Left lung (tissue), 10 donors: ENCODE data around the gene MOB1B. TPM values are rescaled to one million over a fixed set of nuclear protein-coding genes. Genes with fewer than 3 reads are reported as not detected.

Source experiments
- ATAC-seq: fragments of 200-7000 bp; cut with Tn5 transposase; one replicate; pipeline ENCODE4 v1.9.1; 2020; ENCODE audit warnings: moderate library complexity
- DNase-seq, 4 donors: peaks; one replicate each; pipeline ENCODE4 v3.0.0-alpha.2; 2013 to 2020
- H3K27ac ChIP-seq, 2 donors: fragments of 200-600 bp; sonication (generic) in 1 of 2; one replicate each; pipeline versions ENCODE4 v1.5.0 to v1.8.0; 2020 to 2021
- H3K27me3 ChIP-seq, 2 donors: fragments of 200-600 bp; sonication (generic) in 1 of 2; one replicate each; pipeline versions ENCODE4 v1.5.0 to v1.8.0; 2020 to 2021
- H3K36me3 ChIP-seq, 2 donors: fragments of 200-600 bp; sonication (generic) in 1 of 2; one replicate each; pipeline versions ENCODE4 v1.5.0 to v1.8.0; 2020 to 2021
- H3K4me1 ChIP-seq, 2 donors: fragments of 200-600 bp; one replicate each; pipeline ENCODE4 v1.8.0; 2021
- H3K4me3 ChIP-seq, 2 donors: fragments of 200-600 bp; sonication (generic) in 1 of 2; one replicate each; pipeline versions ENCODE4 v1.5.0 to v1.8.0; 2020 to 2021; ENCODE audit warnings: mild to moderate bottlenecking in 1 of 2
- H3K9me3 ChIP-seq, 2 donors: fragments of 200-600 bp; sonication (generic) in 1 of 2; one replicate each; pipeline versions ENCODE4 v1.5.0 to v1.8.0; 2020 to 2021
- CTCF ChIP-seq, 2 donors: fragments of 200-600 bp; sonication (generic) in 1 of 2; IDR thresholded peaks; one replicate each; pipeline versions ENCODE4 v1.5.0 to v1.8.0; 2021; ENCODE audit warnings: antibody characterized with exemption in 2 of 2
- intact Hi-C, 2 donors: fragments of 100-400 bp; cut with DNase I; formaldehyde crosslinking; loops; one replicate each; pipeline versions ENCODE4 v1.11.2 to v1.14.2; 2022
- polyA plus RNA-seq, 6 donors: library from polyadenylated mRNA; unstranded; fragments of 120-200 nt; gene quantifications; one replicate each; pipeline ENCODE4 v1.2.1, GENCODE V29; 2013; ENCODE audit not compliant: insufficient read length in 6 of 6
- total RNA-seq, 2 donors: library from RNA; stranded (reverse); fragmentation: NEBNext Ultra II Directional; extraction: Animal tissue kit (Norgen Biotek cat#: 25700); gene quantifications; one replicate each; pipeline ENCODE4 v1.2.1, GENCODE V29; 2021
- donor health status: DM: no; HTN: yes; CAD: no.
- donor health status: DM: no; HTN: no; CAD: no.

Gene MOB1B
- total and polyA plus RNA-seq, 8 donors: 28.3 to 51.3 (median 45.6) TPM

GRCh38 chr4:70991596-70991995, 89.4 kb downstream of the MOB1B start:
- H3K4me1 ChIP-seq: peaks cover 8 to 33% of the 10 kb centered on the region in 2 donors
- no peak for DNase-seq
- no peak overlapping the region for H3K4me3 ChIP-seq
- intact Hi-C loops: no loop called here
- no peaks in the 10 kb centered on the region for H3K27me3 ChIP-seq
- H3K36me3 ChIP-seq: no peaks in the 10 kb centered on the region
- ATAC-seq: no peak
- no peak for TF ChIP-seq CTCF (IDR thresholded peaks at IDR 0.05)
- H3K9me3 ChIP-seq: no peaks in the 10 kb centered on the region
- H3K27ac ChIP-seq: no peak overlapping the region

DNA sequence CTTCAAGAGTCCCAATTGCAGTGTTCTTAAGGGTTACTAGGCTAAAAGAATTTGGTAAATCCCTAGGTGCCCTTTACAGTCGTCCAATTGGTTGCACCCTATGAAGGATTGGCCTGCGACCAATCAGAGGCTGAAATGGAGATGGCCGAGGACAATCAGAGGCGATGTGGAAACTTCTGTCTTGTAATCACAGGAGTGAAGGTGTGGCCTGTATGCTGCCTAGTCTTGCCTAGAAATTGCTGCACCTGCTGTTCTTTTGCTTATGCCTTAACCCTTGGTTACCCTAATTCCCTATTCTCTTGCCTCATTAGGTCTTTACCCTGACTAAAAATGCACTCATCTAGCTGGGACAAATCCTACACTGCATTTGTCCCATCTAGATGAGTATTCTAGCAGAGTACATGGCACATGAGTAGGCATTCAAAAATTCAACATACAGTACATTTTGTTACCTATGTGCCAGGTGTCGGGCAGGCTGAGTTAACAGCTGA, 90.3 kb downstream of the MOB1B start:
- intact Hi-C loops: no loop called here
- TF ChIP-seq CTCF (IDR thresholded peaks at IDR 0.05): no peak
- no peak for DNase-seq
- no peaks in the 10 kb centered on the region for H3K36me3 ChIP-seq
- H3K4me1 ChIP-seq: peaks cover 17 to 42% of the 10 kb centered on the region in 2 donors
- peak; percentile 5 for ATAC-seq
- H3K27me3 ChIP-seq: no peaks in the 10 kb centered on the region
- H3K9me3 ChIP-seq: no peaks in the 10 kb centered on the region
- H3K27ac ChIP-seq: peak overlapping the region; percentile 86 to 90
- H3K4me3 ChIP-seq: peak overlapping the region; percentile 70 to 80

- Histone ChIP-seq H3K27ac (peak within 1 kb of the TSS; percentile 86 to 90), H3K27me3 (no peaks in the 10 kb centered on the region), H3K4me3 (peak within 1 kb of the TSS; percentile 70 to 80), H3K9me3 (no peaks in the 10 kb centered on the region), H3K36me3 (peaks cover 0 to 2% of the 10 kb centered on the region in 2 donors), H3K4me1 (peaks cover 21 to 50% of the 10 kb centered on the region in 2 donors)
- ATAC-seq (peak; percentile 98), DNase-seq (peak; percentile 92 to 99 (median 94))
- intact Hi-C loops: no loop called here
- no peak for TF ChIP-seq CTCF (IDR thresholded peaks at IDR 0.05)
These were observed 91.3 kb downstream of the MOB1B start, which contains the start of gene DCK for GRCh38 chr4:70993181-70994068. DCK (plus strand) TSS chr4:70993649; CDS start chr4:70993836, 187 bp downstream.

GRCh38 chr4:70994069-70994366, 91.8 kb downstream of the MOB1B start:
- no peak for TF ChIP-seq CTCF (IDR thresholded peaks at IDR 0.05)
- H3K27me3 ChIP-seq: no peaks in the 10 kb centered on the region
- H3K4me3 ChIP-seq: peak overlapping the region; percentile 70 to 80
- H3K36me3 ChIP-seq: peaks cover 0 to 8% of the 10 kb centered on the region in 2 donors
- intact Hi-C loops: no loop called here
- ATAC-seq (no peak), DNase-seq (peak in 1 of 4 donors; percentile 86)
- H3K27ac ChIP-seq: peak overlapping the region; percentile 86 to 90
- H3K9me3 ChIP-seq: no peaks in the 10 kb centered on the region
- H3K4me1 ChIP-seq: peaks cover 21 to 50% of the 10 kb centered on the region in 2 donors

DNA sequence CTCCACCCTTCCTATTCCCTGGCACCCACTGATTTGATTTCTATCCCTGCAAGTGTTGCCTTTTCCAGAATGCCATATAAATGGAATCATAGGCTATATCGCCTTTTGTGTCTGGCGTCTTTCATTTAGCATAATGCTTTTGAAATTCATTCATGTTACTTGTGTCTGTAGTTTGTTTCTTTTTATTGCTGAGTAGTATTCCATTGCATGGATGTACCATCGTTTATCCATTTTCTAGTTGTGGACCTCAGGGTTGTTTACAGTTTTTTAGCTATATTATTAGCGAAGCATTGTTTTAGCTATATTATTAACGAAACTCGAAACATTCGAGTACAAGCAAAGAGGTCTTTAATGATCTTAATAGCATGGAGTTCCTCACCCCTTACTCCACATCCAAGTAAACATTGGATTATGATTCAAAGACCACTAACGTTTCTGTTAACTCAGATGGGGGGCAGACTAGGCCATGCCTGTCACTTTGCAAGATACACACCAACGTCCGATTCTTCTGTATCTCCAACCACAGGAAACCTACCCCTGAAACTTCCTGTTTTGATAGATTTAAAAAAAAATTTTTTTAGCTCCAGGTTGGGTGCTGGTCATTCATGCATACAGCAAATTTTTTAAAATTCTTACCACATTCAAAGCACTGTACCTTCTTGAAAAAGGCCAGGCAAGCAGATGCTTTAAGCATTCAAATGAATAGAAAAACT, 92.4 kb downstream of the MOB1B start:
- Histone ChIP-seq H3K27ac (peak overlapping the region in 1 of 2 donors; percentile 90), H3K4me1 (peaks cover 21 to 50% of the 10 kb centered on the region in 2 donors), H3K27me3 (no peaks in the 10 kb centered on the region), H3K4me3 (peak overlapping the region; percentile 70 to 80), H3K36me3 (peaks cover 0 to 13% of the 10 kb centered on the region in 2 donors), H3K9me3 (no peaks in the 10 kb centered on the region)
- TF ChIP-seq CTCF (IDR thresholded peaks at IDR 0.05): no peak
- no peak for DNase-seq
- ATAC-seq: no peak
- intact Hi-C loops: no loop called here
